ENCODE measurements around the gene MPZL2. TPM values are rescaled to one million over a fixed set of nuclear protein-coding genes. Genes with fewer than 3 reads are reported as not detected.

Gene MPZL2
- total and polyA plus RNA-seq, 10 of the 15 experiments (the other 5 are each of a cell fraction or from before 2014, with no cell fraction given) = 0.81 to 4.8 (median 3.1) TPM

- DNase-seq (ENCODE audit: low read depth, low spot score) (peak; percentile 85), FAIRE-seq (peak; percentile 96), ATAC-seq (peak; percentile 81)
- Histone ChIP-seq H2AFZ (ENCODE audit: control insufficient read depth, low read depth, low read length) (peak within 1 kb of the TSS; percentile 100), H3K79me2 (ENCODE audit: control insufficient read depth, insufficient read depth, low read length) (no peaks in the 10 kb centered on the region; the same call in 1 of the 2 replicates), H3K4me2 (ENCODE audit: control insufficient read depth, insufficient read depth) (peak within 1 kb of the TSS; percentile 85), H3K27ac (ENCODE audit: control insufficient read depth, insufficient read depth) (peak within 1 kb of the TSS; percentile 87), H4K20me1 (ENCODE audit: control insufficient read depth, insufficient read depth) (no peaks in the 10 kb centered on the region), H3K4me1 (ENCODE audit: control insufficient read depth, insufficient read depth, low read length) (no peaks in the 10 kb centered on the region), H3K27me3 (replicated peaks in 1 of 2; ENCODE audit: control insufficient read depth in 2 of 2, insufficient read depth in 2 of 2, low read length in 1 of 2) (no peaks in the 10 kb centered on the region), H3K4me3 (peak within 1 kb of the TSS; percentile 83), H3K36me3 (ENCODE audit: control insufficient read depth in 2 of 2, insufficient read depth in 2 of 2, low read length in 1 of 2) (no peaks in the 10 kb centered on the region), H3K9ac (ENCODE audit: control insufficient read depth, insufficient read depth, low read length) (peak within 1 kb of the TSS; percentile 85), H3K9me3 (replicated peaks; ENCODE audit: control insufficient read depth, insufficient read depth, low read length) (no peaks in the 10 kb centered on the region; the same call in 2 of the 3 replicates)
- TSS peak; percentile 95 for BruUV-seq (replicated peaks)
- in situ Hi-C loops (cut with MboI) = no loop called here
- SMC1A ChIA-PET (ENCODE audit: uncharacterized antibody, unreplicated experiment) = interaction anchor here (0.7 to 2.3 kb wide), 16 partner anchors 11 to 1131 kb away, joined by 3 to 13 read pairs (median 3); partner anchors contain the start of gene JAML
- CTCF ChIA-PET = interaction anchor here (0.6 to 1.6 kb wide), 12 partner anchors 9 to 101 kb away, joined by 3 to 15 read pairs (median 4); partner anchors contain the start of gene MPZL2
- POLR2A ChIA-PET = interaction anchor here (0.5 to 2.3 kb wide), 9 partner anchors 10 to 289 kb away, joined by 3 to 12 read pairs (median 4); partner anchors contain the start of gene KMT2A
- intact Hi-C loops (cut with micrococcal nuclease; ENCODE audit: unreplicated experiment) = loop anchor here (1.0 kb wide), 1 partner anchor 35 kb away; no protein-coding TSS in a partner anchor
- RAD21 ChIA-PET (ENCODE audit: unreplicated experiment) = interaction anchor here (0.6 to 1.6 kb wide), 11 partner anchors 10 to 107 kb away, joined by 3 to 11 read pairs (median 4); partner anchors contain the start of gene UBE4A
- WGBS (ENCODE audit: insufficient coverage, insufficient replicate concordance, low lambda C conversion rate, missing lambda C conversion rate) = 2% methylated on average over 33 of the region's 33 CpGs
- 0 out of 2 replicates have a peak, but pooled peaks have one; percentile 8 for TF ChIP-seq NFIC (IDR thresholded peaks at IDR 0.05; ENCODE audit: low read depth, low read length)
- TF ChIP-seq BCL11A (IDR thresholded peaks at IDR 0.05; ENCODE audit: low read depth, low read length) = 0 out of 2 replicates have a peak, but pooled peaks have one; percentile 24
- TF ChIP-seq YBX1 (IDR thresholded peaks at IDR 0.05) = no peak
- TF ChIP-seq, protein P1, sequence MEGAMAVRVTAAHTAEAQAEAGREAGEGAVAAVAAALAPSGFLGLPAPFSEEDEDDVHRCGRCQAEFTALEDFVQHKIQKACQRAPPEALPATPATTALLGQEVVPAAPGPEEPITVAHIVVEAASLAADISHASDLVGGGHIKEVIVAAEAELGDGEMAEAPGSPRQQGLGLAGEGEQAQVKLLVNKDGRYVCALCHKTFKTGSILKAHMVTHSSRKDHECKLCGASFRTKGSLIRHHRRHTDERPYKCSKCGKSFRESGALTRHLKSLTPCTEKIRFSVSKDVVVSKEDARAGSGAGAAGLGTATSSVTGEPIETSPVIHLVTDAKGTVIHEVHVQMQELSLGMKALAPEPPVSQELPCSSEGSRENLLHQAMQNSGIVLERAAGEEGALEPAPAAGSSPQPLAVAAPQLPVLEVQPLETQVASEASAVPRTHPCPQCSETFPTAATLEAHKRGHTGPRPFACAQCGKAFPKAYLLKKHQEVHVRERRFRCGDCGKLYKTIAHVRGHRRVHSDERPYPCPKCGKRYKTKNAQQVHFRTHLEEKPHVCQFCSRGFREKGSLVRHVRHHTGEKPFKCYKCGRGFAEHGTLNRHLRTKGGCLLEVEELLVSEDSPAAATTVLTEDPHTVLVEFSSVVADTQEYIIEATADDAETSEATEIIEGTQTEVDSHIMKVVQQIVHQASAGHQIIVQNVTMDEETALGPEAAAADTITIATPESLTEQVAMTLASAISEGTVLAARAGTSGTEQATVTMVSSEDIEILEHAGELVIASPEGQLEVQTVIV (IDR thresholded peaks at IDR 0.05; ENCODE audit: borderline replicate concordance, partially characterized antibody) = peak; percentile 44
- TF ChIP-seq, protein P2, sequence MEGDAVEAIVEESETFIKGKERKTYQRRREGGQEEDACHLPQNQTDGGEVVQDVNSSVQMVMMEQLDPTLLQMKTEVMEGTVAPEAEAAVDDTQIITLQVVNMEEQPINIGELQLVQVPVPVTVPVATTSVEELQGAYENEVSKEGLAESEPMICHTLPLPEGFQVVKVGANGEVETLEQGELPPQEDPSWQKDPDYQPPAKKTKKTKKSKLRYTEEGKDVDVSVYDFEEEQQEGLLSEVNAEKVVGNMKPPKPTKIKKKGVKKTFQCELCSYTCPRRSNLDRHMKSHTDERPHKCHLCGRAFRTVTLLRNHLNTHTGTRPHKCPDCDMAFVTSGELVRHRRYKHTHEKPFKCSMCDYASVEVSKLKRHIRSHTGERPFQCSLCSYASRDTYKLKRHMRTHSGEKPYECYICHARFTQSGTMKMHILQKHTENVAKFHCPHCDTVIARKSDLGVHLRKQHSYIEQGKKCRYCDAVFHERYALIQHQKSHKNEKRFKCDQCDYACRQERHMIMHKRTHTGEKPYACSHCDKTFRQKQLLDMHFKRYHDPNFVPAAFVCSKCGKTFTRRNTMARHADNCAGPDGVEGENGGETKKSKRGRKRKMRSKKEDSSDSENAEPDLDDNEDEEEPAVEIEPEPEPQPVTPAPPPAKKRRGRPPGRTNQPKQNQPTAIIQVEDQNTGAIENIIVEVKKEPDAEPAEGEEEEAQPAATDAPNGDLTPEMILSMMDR (IDR thresholded peaks at IDR 0.05 in 2 of 3, conservative IDR thresholded peaks at IDR 0.05 in 1 of 3; ENCODE audit: control insufficient read depth in 2 of 3, extremely low read depth in 1 of 3, insufficient read depth in 1 of 3, low read depth in 3 of 3, low read length in 3 of 3) = no peak
- no peak for TF ChIP-seq CHD4 (IDR thresholded peaks at IDR 0.05)
- TF ChIP-seq TCF3 (IDR thresholded peaks at IDR 0.05; ENCODE audit: borderline replicate concordance, insufficient read depth, low read depth, low read length) = 0 out of 2 replicates have a peak, but pooled peaks have one; percentile 48
- TF ChIP-seq ATF2 (IDR thresholded peaks at IDR 0.05; ENCODE audit: low read length) = peak; percentile 61
- TF ChIP-seq CREB1 (IDR thresholded peaks at IDR 0.05; ENCODE audit: low read depth) = peak; percentile 88
- TF ChIP-seq EGR1 (IDR thresholded peaks at IDR 0.05; ENCODE audit: borderline replicate concordance in 1 of 2, low read depth in 2 of 2, low read length in 2 of 2) = peak in 1 of 2 experiments; percentile 61; a peak in 1 of 3 replicates
- 0 out of 2 replicates have a peak, but pooled peaks have one; percentile 26 for TF ChIP-seq EED (IDR thresholded peaks at IDR 0.05; ENCODE audit: low read depth)
- peak; percentile 97 for TF ChIP-seq CREM (IDR thresholded peaks at IDR 0.05; ENCODE audit: low read depth)
- TF ChIP-seq HDAC6 (IDR thresholded peaks at IDR 0.05; ENCODE audit: unreplicated experiment) = no peak
- peak; percentile 47 for TF ChIP-seq PKNOX1 (IDR thresholded peaks at IDR 0.05)
- TF ChIP-seq GATAD2B (conservative IDR thresholded peaks at IDR 0.05; ENCODE audit: low read depth) = peak; percentile 82
Measured at GRCh38 chr11:118251858-118252652, 12.0 kb downstream of the MPZL2 start, which contains the start of gene MPZL3. TSS of gene MPZL3 (minus strand) at chr11:118252365. CDS start at chr11:118252294, 71 bp downstream.

Data from GM12878 (cell line).